KOPT-K1 (cell line): ENCODE data around the gene ADAMTS16.

Experiments
- H3K27ac ChIP-seq: fragments of 200-600 bp; sonication (generic); 2 replicates; pipeline ENCODE4 v1.5.1; 2016; ENCODE audit warnings: antibody characterized with exemption, mild to moderate bottlenecking, low read depth, low read length; ENCODE audit not compliant: poor library complexity, severe bottlenecking
- H3K36me3 ChIP-seq: fragments of 200-600 bp; sonication (generic); 2 replicates; pipeline ENCODE4 v1.5.1; 2017; ENCODE audit warnings: antibody characterized with exemption, mild to moderate bottlenecking, low read length, moderate library complexity; ENCODE audit not compliant: insufficient read depth
- H3K9me3 ChIP-seq: fragments of 200-600 bp; sonication (generic); 2 replicates; pipeline ENCODE4 v1.5.1; 2017; ENCODE audit warnings: antibody characterized with exemption, low read length, mild to moderate bottlenecking; ENCODE audit not compliant: insufficient read depth, poor library complexity, severe bottlenecking

ADAMTS16 gene

GRCh38 chr5:5335107-5335506 is 195.0 kb downstream of the ADAMTS16 start:
- H3K36me3 ChIP-seq = no peaks in the 10 kb centered on the region
- H3K27ac ChIP-seq = no peak overlapping the region

GRCh38 chr5:5335700-5336264 is 195.7 kb downstream of the ADAMTS16 start:
- Histone ChIP-seq H3K27ac (no peak overlapping the region), H3K9me3 (peaks cover 5% of the 10 kb centered on the region), H3K36me3 (no peaks in the 10 kb centered on the region)

More at GRCh38 chr5:5335107-5335506, 195.0 kb downstream of the ADAMTS16 start:
- H3K9me3 ChIP-seq = peaks cover 5% of the 10 kb centered on the region

- H3K36me3 ChIP-seq = no peaks in the 10 kb centered on the region
- H3K27ac ChIP-seq = no peak overlapping the region
- no peaks in the 10 kb centered on the region for H3K9me3 ChIP-seq
Observed at GRCh38 chr5:5339257-5339656, 199.1 kb downstream of the ADAMTS16 start.

- Histone ChIP-seq H3K36me3 (no peaks in the 10 kb centered on the region), H3K27ac (no peak overlapping the region), H3K9me3 (no peaks in the 10 kb centered on the region)
Observed at GRCh38 chr5:5340206-5340729, 200.1 kb downstream of the ADAMTS16 start.

GRCh38 chr5:5341531-5342292 is 201.6 kb downstream of the ADAMTS16 start:
- no peaks in the 10 kb centered on the region for H3K9me3 ChIP-seq
- no peak overlapping the region for H3K27ac ChIP-seq
- no peaks in the 10 kb centered on the region for H3K36me3 ChIP-seq

- Histone ChIP-seq H3K27ac (no peak overlapping the region), H3K9me3 (no peaks in the 10 kb centered on the region), H3K36me3 (no peaks in the 10 kb centered on the region)
Observed at GRCh38 chr5:5342784-5343183, 202.7 kb downstream of the ADAMTS16 start.

GRCh38 chr5:5343568-5343967 is 203.4 kb downstream of the ADAMTS16 start:
- Histone ChIP-seq H3K9me3 (no peaks in the 10 kb centered on the region), H3K27ac (no peak overlapping the region), H3K36me3 (no peaks in the 10 kb centered on the region)

- Histone ChIP-seq H3K27ac (no peak overlapping the region), H3K36me3 (no peaks in the 10 kb centered on the region), H3K9me3 (no peaks in the 10 kb centered on the region)
Observed at GRCh38 chr5:5344051-5344571, 204.0 kb downstream of the ADAMTS16 start.

GRCh38 chr5:5344606-5345005 is 204.5 kb downstream of the ADAMTS16 start:
- Histone ChIP-seq H3K9me3 (no peaks in the 10 kb centered on the region), H3K27ac (no peak overlapping the region), H3K36me3 (no peaks in the 10 kb centered on the region)

GRCh38 chr5:5347442-5347841 is 207.3 kb downstream of the ADAMTS16 start:
- no peaks in the 10 kb centered on the region for H3K36me3 ChIP-seq
- no peak overlapping the region for H3K27ac ChIP-seq
- no peaks in the 10 kb centered on the region for H3K9me3 ChIP-seq

- Histone ChIP-seq H3K36me3 (no peaks in the 10 kb centered on the region), H3K9me3 (no peaks in the 10 kb centered on the region), H3K27ac (no peak overlapping the region)
Observed at GRCh38 chr5:5348135-5348534, 208.0 kb downstream of the ADAMTS16 start.

- Histone ChIP-seq H3K9me3 (no peaks in the 10 kb centered on the region), H3K27ac (no peak overlapping the region), H3K36me3 (no peaks in the 10 kb centered on the region)
Observed at GRCh38 chr5:5348576-5348975, 208.4 kb downstream of the ADAMTS16 start.

- H3K9me3 ChIP-seq = no peaks in the 10 kb centered on the region
- H3K27ac ChIP-seq = no peak overlapping the region
- no peaks in the 10 kb centered on the region for H3K36me3 ChIP-seq
Observed at GRCh38 chr5:5350101-5350500, 210.0 kb downstream of the ADAMTS16 start.

- Histone ChIP-seq H3K27ac (no peak overlapping the region), H3K9me3 (no peaks in the 10 kb centered on the region), H3K36me3 (no peaks in the 10 kb centered on the region)
Observed at GRCh38 chr5:5351288-5351979, 211.3 kb downstream of the ADAMTS16 start.

GRCh38 chr5:5352675-5353074 is 212.5 kb downstream of the ADAMTS16 start:
- H3K27ac ChIP-seq = no peak overlapping the region
- H3K36me3 ChIP-seq = no peaks in the 10 kb centered on the region
- no peaks in the 10 kb centered on the region for H3K9me3 ChIP-seq
